Measurements from ENCODE around the gene ERC1.

DNA sequence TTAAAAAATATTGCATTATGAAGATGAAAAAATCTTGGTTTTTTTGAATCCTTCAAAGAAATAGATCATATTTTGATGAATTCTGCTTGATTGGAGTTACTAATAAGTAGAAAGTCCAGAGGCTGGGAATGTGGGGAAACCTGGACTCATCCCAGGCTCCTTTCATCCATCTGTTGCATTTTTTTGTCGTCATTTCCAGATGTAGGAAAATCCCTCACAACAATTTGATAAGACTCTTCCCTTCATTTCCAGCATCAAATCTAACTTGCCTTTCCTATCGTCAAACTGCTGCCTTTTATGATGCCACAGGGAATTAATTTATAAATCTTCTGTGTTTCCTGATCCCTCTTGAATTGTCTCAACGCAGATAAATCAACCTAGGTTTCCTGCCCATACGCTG, 391.8 kb downstream of the ERC1 start:
- TF ChIP-seq, protein P1, sequence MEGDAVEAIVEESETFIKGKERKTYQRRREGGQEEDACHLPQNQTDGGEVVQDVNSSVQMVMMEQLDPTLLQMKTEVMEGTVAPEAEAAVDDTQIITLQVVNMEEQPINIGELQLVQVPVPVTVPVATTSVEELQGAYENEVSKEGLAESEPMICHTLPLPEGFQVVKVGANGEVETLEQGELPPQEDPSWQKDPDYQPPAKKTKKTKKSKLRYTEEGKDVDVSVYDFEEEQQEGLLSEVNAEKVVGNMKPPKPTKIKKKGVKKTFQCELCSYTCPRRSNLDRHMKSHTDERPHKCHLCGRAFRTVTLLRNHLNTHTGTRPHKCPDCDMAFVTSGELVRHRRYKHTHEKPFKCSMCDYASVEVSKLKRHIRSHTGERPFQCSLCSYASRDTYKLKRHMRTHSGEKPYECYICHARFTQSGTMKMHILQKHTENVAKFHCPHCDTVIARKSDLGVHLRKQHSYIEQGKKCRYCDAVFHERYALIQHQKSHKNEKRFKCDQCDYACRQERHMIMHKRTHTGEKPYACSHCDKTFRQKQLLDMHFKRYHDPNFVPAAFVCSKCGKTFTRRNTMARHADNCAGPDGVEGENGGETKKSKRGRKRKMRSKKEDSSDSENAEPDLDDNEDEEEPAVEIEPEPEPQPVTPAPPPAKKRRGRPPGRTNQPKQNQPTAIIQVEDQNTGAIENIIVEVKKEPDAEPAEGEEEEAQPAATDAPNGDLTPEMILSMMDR (IDR thresholded peaks at IDR 0.05) = no peak
- no peak for TF ChIP-seq POLR2A (IDR thresholded peaks at IDR 0.05)

Measured in suprapubic skin (tissue), 3 donors.